Esophagus muscularis mucosa (tissue), 4 donors: ENCODE measurements around the gene DHX16. TPM values are rescaled to one million over a fixed set of nuclear protein-coding genes. Genes with fewer than 3 reads are reported as not detected.

Experiments
- DNase-seq: peaks from one replicate; pipeline ENCODE4 v3.0.0-alpha.2; 2017; ENCODE audit errors: extremely low spot score
- H3K27ac ChIP-seq, 4 donors: fragments of 200-600 bp; sonication (generic); replicated peaks in 1 of 4; 1 replicate in 3 of 4; 2 replicates in 1 of 4; pipeline ENCODE4 v1.5.1; 2016 to 2019; ENCODE audit warnings: mild to moderate bottlenecking in 1 of 4
- H3K27me3 ChIP-seq, 4 donors: fragments of 200-600 bp; sonication (generic); one replicate each; pipeline versions ENCODE4 v1.5.1 to v1.6.0; 2016 to 2019
- H3K36me3 ChIP-seq, 4 donors: fragments of 200-600 bp; sonication (generic); one replicate each; pipeline ENCODE4 v1.5.1; 2016 to 2019
- H3K4me1 ChIP-seq, 4 donors: fragments of 200-600 bp; sonication (generic); one replicate each; pipeline ENCODE4 v1.5.1; 2016 to 2019
- H3K4me3 ChIP-seq, 4 donors: fragments of 200-600 bp; sonication (generic); 1 replicate in 2 of 4; 2 replicates in 2 of 4; pipeline ENCODE4 v1.5.1; 2016 to 2019; ENCODE audit warnings: mild to moderate bottlenecking in 4 of 4, moderate library complexity in 1 of 4
- H3K9me3 ChIP-seq, 4 donors: fragments of 200-600 bp; sonication (generic); 1 replicate in 3 of 4; 2 replicates in 1 of 4; pipeline ENCODE4 v1.5.1; 2016 to 2019
- CTCF ChIP-seq, 3 experiments: fragments of 200-600 bp in 2 of 3; fragments of 450-650 bp in 1 of 3; sonication (generic) in 2 of 3; IDR thresholded peaks; one replicate each; pipeline ENCODE4 v1.5.1; 2017 to 2019; ENCODE audit warnings: antibody characterized with exemption in 3 of 3, mild to moderate bottlenecking in 2 of 3, moderate library complexity in 1 of 3
- EP300 ChIP-seq: sonication (generic); formaldehyde crosslinking; IDR thresholded peaks from one replicate; pipeline ENCODE4 v1.6.1; 2017; ENCODE audit warnings: antibody characterized with exemption
- POLR2A ChIP-seq: fragments of 450-650 bp; IDR thresholded peaks from one replicate; pipeline ENCODE4 v1.6.1; 2017; ENCODE audit warnings: antibody characterized with exemption, moderate library complexity, mild to moderate bottlenecking, low read depth
- POLR2AphosphoS5 ChIP-seq, 2 donors: sonication (generic); formaldehyde crosslinking; IDR thresholded peaks; one replicate each; pipeline ENCODE4 v1.6.1; 2017; ENCODE audit warnings: antibody characterized with exemption in 2 of 2
- WGBS: methylation state at CpG from one replicate; pipeline ENCODE4 v1.1.5; 2018; 5-methylcytosine and 5-hydroxymethylcytosine counted together
- intact Hi-C: fragments of 100-400 bp; cut with DNase I; formaldehyde crosslinking; loops from one replicate; pipeline ENCODE4 v1.15.1; 2023
- total RNA-seq, 4 donors: library from RNA; depleted of rRNA; stranded (reverse); fragments of >200 nt; gene quantifications; one replicate each; pipeline versions ENCODE4 v1.1.0 to v1.2.1, GENCODE V29; 2016

Gene DHX16
- total RNA-seq, 4 donors from 2014 or later, result 20.3 to 41.1 (median 31.1) TPM

- Histone ChIP-seq H3K4me1 (peaks cover 57 to 83% (median 79%) of the 10 kb centered on the region in 4 donors), H3K36me3 (peaks cover 13 to 40% (median 28%) of the 10 kb centered on the region in 4 donors), H3K27ac (peak overlapping the region; percentile 95 to 99 (median 97)), H3K27me3 (no peaks in the 10 kb centered on the region), H3K4me3 (peak overlapping the region; percentile 70 to 93 (median 80)), H3K9me3 (no peaks in the 10 kb centered on the region)
- WGBS, result 6% methylated on average over 11 of the region's 11 CpGs
- TF ChIP-seq POLR2A, result peak; percentile 59
- peak; percentile 79 to 96 for TF ChIP-seq POLR2AphosphoS5 (IDR thresholded peaks at IDR 0.05)
- no peak for TF ChIP-seq CTCF (IDR thresholded peaks at IDR 0.05)
- TF ChIP-seq EP300, result no peak
- DNase-seq, result peak; percentile 94
- intact Hi-C loops, result loop anchor here (10.0 kb wide), 1 partner anchor 202 kb away; the partner anchor contains the start of gene DDR1
Measured at GRCh38 chr6:30682143-30683117, 9.6 kb upstream of the DHX16 start.

GRCh38 chr6:30681766-30682142, 8.9 kb upstream of the DHX16 start:
- TF ChIP-seq EP300 (no peak), POLR2A (no peak), CTCF (IDR thresholded peaks at IDR 0.05) (no peak), POLR2AphosphoS5 (IDR thresholded peaks at IDR 0.05) (no peak)
- no peak for DNase-seq
- Histone ChIP-seq H3K27me3 (no peaks in the 10 kb centered on the region), H3K27ac (peak overlapping the region; percentile 95 to 99 (median 97)), H3K36me3 (peaks cover 19 to 47% (median 35%) of the 10 kb centered on the region in 4 donors), H3K4me1 (peaks cover 57 to 82% (median 79%) of the 10 kb centered on the region in 4 donors), H3K9me3 (no peaks in the 10 kb centered on the region), H3K4me3 (peak overlapping the region; percentile 70 to 93 (median 80))
- 17% methylated on average over 4 of the region's 4 CpGs for WGBS
- intact Hi-C loops, result loop anchor here (10.0 kb wide), 1 partner anchor 203 kb away; the partner anchor contains the start of gene DDR1

- TF ChIP-seq POLR2AphosphoS5 (IDR thresholded peaks at IDR 0.05) (no peak), POLR2A (no peak), EP300 (no peak), CTCF (IDR thresholded peaks at IDR 0.05) (no peak)
- H3K4me1 ChIP-seq, result peaks cover 55 to 69% (median 68%) of the 10 kb centered on the region in 4 donors
- 54% methylated on average over 7 of the region's 7 CpGs for WGBS
- no peaks in the 10 kb centered on the region for H3K27me3 ChIP-seq
- DNase-seq, result no peak
- peaks cover 30 to 59% (median 46%) of the 10 kb centered on the region in 4 donors for H3K36me3 ChIP-seq
- intact Hi-C loops, result loop anchor here (1.0 to 10.0 kb wide), 2 partner anchors 42 to 205 kb away; partner anchors contain the start of gene DDR1
- no peaks in the 10 kb centered on the region for H3K9me3 ChIP-seq
- peak overlapping the region; percentile 42 to 85 (median 72) for H3K4me3 ChIP-seq
- H3K27ac ChIP-seq, result peak overlapping the region; percentile 95 to 99 (median 97)
Measured at GRCh38 chr6:30679765-30680535, 7.1 kb upstream of the DHX16 start.

- TF ChIP-seq POLR2AphosphoS5 (IDR thresholded peaks at IDR 0.05) (peak; percentile 53 to 85), CTCF (IDR thresholded peaks at IDR 0.05) (peak; percentile 95 to 99 (median 98)), POLR2A (no peak), EP300 (no peak)
- peaks cover 30 to 55% (median 46%) of the 10 kb centered on the region in 4 donors for H3K36me3 ChIP-seq
- no peaks in the 10 kb centered on the region for H3K27me3 ChIP-seq
- DNase-seq, result peak; percentile 95
- no peaks in the 10 kb centered on the region for H3K9me3 ChIP-seq
- peaks cover 51 to 61% (median 60%) of the 10 kb centered on the region in 4 donors for H3K4me1 ChIP-seq
- 14% methylated on average over 22 of the region's 31 CpGs for WGBS
- intact Hi-C loops, result no loop called here
- peak overlapping the region; percentile 95 to 99 (median 97) for H3K27ac ChIP-seq
- H3K4me3 ChIP-seq, result peak overlapping the region; percentile 24 to 74 (median 56)
Measured at GRCh38 chr6:30678964-30679726, 6.3 kb upstream of the DHX16 start.
